Stimulated activated CD8-positive, alpha-beta memory T cell treated with anti-CD3 and anti-CD28 coated beads, Interleukin-15, amount 100 ng/mL, for 24 hours (primary cell): ENCODE data around the gene LRRN2.

Experiments used
- DNase-seq: peaks from one replicate; pipeline ENCODE4 v3.0.0-alpha.2; 2020; ENCODE audit warnings: low read depth

The LRRN2 gene

DNA sequence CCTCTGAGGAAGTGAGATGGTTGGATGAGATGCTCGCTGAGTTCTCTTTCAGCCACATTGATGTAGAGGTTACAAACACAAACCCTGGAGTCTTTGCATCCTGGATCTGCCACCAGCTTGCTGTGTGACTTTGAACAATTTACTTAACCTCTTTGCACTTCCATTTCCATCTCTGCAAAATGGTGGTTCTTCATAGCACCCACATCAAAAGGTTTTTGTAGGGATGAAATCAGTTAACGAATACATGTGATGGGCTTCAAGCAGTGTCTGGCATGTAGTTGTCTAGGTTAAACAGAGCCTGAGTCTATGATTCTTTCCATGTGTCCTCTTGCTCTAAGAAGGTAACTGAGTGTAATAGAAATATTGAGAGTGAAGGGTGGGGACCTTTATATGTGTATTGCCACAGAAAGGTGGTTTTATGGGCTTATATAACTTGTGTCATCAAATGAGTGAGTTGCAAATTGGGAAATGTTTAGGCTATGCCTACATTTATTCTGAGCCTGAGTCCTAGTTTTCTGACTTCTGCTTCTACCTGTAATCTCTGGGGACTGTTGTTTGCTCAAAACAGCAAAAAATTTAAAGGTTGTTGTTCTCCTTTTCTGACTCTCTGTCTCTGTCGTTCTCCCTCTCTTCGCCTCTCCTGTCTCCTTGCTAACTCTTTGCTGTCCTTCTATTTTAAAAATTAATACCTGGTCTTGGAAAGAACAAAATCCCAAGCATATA lies 27.3 kb upstream of the LRRN2 start:
- DNase-seq = no peak

GRCh38 chr1:204711947-204712701 lies 26.6 kb upstream of the LRRN2 start:
- DNase-seq = no peak

DNA sequence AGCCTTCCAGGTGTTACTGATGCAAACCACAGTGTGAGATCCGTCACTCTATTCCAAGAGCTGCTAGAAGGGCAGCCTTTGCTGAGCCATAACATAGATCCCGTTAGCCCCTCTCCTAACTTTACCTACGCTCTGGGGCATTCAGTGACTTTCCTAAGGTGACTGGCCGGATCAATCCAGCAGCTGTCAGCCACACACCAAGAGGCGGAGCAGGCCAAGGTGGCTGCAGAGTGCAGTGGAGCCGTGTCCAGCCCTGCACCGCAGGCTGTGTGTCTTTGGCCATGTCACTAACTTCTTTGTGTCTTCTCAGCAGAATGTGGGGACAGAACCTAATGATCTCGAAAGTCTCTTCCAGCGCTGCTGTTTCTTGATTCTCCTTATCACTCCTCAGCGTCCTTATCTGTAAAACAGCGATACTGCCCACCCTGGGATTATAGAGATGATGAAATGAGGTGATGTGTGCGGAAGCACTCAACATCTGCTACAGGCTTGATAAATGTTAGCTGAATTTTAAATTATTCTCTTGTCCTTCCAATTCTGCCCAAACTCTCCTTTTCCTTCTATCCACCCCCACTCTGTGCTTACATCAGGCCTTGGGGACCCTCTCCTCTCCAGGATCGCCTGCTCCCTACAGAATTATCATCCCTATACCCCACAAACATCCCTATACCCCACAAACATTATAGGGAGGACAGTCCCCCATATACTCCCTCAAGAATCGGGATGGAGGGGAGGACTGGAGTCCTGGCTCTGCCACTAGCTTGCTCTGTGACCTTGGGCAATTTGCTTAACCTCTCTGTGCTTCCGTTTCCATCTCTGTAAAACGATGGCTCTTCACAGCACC lies 25.8 kb upstream of the LRRN2 start:
- DNase-seq = no peak

- no peak for DNase-seq
These were observed 24.7 kb upstream of the LRRN2 start for GRCh38 chr1:204709960-204710912.

- no peak for DNase-seq
These were observed 23.5 kb upstream of the LRRN2 start for GRCh38 chr1:204709021-204709420.

DNA sequence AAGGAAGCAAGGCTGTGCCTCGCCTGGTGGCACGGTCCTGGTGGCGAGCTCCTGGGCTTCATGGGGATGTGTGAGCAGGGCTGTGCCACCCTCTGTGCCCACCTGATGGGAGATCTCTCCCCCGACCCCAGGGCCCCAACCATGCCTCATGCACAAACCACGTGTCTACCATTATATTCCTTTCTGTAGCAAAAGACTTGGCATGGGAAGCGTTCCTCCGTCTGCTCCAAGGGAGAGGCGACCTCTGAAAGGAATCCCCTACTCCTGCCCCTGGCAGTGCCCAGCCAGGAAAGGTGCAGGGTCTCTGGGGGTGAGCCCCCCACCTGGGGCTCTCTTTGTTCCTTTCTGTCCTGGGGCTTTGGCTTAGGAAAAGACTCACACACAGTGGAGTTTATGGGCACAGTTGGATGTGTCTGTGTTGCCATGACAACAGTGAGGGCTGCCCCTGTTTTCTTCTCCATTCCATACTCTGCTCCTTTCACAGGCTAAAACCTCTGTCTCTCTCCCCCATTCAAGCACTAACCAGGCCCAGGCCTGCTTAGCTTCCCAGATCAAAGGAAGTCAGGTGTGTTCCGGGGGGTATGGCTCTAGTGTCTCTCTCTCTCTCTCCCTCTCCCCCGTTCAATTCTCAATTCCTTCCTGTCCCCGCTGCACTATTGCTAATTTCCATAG lies 21.4 kb upstream of the LRRN2 start:
- no peak for DNase-seq

GRCh38 chr1:204705888-204706837 lies 20.6 kb upstream of the LRRN2 start:
- no peak for DNase-seq

DNA sequence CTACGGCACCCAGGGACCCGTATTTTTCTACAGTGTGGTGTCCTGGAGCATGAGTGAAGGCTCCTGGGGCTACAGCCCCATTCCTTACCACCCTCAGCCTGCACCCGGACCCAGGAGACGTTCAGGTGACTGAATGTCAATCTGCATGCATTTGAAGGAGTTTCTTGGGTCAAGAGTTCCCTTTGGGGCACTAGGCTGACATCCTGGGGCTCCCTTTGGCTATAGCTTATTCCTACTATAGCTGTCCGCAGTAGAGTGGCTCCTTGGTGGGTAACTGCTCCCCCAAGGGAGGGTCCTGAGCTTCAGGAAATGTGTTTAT lies 19.9 kb upstream of the LRRN2 start:
- no peak for DNase-seq

DNA sequence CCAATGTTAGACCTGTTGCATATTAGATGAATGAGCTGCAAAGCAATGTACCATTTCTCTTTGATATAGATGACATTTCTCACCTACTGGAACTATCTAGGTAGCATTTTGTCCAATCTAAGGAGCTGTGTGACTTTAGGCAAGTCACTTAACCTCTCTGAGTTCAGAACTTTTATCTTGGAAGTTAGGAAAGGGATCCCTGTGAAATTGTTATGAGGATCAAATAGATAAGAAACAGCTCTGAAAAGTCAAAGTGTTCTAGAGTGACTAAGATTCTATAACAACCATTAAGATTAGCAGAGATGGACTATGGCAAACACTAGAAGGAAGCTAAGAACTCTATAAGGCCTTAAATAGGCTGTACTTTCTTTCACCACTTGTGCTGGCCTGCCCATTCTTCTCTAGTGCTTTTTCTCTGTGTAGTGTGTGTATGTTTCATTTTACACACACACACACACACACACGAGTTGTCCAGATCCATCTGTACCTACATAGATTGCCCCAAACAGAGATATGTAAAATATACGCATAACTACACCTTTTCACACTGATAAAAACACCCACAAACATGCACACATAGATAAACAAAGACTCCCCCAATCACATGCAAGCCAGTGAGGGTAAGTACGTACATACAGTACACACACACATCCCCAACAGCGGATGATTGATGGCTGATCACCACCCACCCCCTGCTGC lies 19.4 kb upstream of the LRRN2 start:
- no peak for DNase-seq

DNA sequence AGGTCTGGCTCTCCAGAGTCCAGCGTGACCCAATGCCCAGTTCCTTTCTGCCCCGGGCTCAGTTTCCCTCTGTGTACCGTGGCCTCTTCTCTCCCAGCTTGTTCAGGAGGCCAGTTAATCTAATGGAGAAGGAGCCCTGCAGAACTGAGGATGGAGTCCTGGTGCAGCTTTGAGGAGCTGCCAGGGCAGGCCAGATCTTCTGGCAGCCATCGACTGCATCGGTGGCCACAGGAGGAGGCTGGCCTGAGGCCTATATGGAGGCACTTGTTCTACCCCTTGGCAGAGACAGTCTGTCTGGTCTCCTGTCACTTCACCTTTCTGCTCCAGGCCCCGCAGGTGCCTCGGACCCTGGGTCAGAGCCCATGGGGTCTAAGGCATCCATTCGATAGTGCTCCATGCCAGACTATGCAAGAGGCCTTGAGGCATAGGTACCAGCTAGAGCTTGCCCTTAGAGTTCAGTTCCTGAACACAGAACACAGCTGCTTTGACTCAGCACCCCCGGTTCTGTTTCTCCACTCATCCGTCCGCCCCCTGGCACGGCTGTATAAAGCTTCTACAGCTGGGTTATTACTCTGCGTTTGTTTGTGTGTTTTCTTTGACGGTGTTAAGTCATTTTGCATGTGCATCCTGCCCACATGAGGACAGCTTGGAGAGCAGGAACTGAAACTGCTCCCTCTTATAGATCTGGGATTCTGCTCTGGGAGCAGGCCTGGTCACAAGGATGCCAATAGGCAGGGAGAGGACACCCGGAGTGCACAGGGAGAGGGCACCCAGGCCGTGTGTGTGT lies 18.5 kb upstream of the LRRN2 start:
- no peak for DNase-seq

- no peak for DNase-seq
These were observed 17.7 kb upstream of the LRRN2 start for GRCh38 chr1:204703268-204703664.

DNA sequence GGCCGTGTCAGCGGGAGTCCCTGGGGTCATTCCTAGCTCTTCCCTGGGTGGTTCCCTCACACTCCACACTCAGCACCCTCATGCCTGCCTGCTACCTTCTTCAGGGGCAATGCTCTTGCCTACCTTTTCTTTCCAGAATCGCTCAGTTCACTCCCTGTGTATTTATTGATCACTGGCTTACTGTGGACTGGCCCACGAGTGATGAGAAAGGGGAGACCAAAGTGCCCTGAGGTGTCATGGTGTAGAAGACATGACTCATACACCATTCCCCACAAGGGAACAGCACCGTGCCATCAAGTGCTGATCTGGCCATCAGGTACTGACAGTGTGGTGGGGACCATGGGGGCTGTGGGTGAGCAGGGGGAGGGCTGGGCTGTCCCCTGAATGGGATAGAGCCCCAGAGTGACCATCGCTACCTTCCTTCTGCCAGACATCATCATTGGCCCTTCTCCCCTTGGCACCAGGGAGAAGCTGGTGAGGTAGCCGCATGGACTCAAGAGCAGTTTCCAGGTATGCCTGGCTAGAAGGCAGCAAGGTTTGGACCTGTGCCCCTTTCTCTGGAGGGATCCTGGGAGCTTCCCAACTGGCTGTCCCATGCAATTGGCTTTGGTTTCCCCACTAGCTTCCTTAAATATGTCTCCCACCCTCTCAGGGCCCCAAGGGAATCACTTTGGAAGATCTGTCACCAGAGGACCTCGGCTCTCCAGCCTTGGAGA lies 17.2 kb upstream of the LRRN2 start:
- no peak for DNase-seq

DNA sequence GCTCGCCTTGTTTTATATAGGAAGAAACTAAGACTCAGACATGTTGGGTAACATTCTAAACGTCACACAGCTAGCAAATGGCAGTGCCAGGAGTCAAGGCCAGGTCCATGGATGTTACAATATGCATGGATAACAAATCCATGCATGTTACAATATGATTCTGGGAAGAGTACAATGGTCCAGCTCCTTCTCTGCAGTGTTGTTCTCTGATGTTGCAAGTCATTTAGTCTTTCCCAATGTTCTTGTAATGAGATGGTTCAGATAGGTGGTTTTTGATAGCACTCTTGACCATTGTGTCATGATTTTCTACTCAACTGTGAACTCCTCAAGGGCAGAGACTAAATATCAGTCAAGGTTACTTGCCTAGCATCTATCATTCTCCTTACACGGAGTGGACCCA lies 15.7 kb upstream of the LRRN2 start:
- no peak for DNase-seq

DNA sequence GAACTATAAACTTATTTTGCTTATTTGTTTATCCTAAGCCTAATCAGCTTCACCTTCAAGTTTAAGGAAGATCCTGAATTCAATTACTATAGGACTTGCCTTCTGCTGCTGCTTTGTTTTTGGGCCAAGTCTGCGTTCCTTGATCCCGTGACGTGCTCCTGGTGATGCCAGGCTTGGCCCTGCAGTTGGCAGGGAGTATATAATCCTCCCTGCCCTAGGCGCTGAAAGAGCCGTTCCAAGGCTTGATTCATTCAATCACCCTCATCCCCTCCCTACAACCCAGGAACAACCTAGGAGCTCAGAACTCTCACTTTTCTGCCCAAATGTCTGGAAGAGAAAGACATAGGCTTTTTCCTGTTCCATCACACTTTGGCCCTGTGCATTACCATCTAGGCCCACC lies 12.4 kb upstream of the LRRN2 start:
- no peak for DNase-seq

- DNase-seq = no peak
These were observed 11.1 kb upstream of the LRRN2 start for GRCh38 chr1:204696606-204697005.

DNA sequence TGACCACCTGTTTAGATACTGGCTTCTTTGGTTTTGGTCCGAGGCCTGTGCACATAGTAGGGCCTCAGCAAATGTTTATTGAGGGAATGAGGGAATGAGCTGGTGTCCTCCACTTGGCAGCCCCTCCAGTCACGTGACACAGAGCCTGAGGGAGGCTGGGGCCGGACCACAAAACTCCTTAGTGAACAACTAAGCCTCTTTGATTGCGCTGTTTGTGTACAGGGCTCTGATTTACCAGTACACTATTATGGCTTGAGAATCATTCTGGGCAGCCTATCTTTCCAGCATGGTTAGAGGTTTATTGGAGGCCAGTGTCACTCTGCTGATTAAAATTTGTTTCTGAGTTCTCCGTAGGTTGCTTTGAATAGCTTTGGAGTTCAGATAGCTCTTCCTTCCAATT lies 10.2 kb upstream of the LRRN2 start:
- no peak for DNase-seq

DNA sequence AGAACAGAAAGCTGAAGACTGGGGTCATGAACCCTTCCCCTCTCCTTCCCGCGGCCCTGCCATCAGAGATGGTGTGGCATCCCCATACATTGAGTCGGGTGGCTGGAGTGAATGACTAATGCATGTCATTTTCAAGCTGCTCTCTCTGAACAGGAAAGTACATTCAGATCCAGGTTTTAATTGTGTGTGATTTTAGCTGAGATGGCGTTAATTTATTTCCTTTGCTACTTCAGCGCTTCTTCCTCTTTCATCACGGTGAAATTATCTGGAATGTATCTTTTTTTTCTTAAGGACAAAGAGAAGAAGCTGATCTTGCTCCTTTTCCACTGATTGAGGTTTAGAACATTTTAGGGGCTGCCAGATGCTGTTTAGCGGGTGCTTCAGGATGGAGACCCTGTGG lies 8.6 kb upstream of the LRRN2 start:
- DNase-seq = no peak

DNA sequence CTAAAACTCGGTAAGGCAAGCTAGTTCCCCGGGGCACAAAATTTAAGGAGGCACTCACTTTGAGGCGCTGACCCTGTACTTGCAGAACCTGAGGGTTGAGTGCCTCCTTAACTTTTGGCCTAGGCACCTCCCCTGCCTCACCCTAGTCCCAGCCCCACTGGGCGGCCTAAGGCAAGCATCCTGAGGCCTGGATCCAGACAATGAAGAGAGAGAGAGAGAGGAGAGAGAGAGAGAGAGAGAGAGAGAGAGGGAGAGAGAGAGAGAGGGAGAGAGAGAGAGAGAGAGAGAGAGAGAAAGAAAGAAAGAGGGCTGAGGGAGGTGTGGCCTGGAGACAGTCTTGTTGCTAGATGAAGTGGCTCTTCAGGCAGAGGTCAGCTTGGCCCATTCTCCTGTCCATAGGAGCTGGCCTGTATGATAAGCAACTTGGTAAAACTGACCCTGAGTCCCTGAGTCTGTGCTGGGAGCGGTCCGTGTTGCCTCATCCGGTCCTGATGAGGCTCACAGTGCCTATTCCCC lies 7.4 kb upstream of the LRRN2 start:
- DNase-seq = no peak
